Fibroblast of lung (primary cell): ENCODE results near the gene SCTR. TPM values are rescaled to one million over a fixed set of nuclear protein-coding genes. Genes with fewer than 3 reads are reported as not detected.
A peak's percentile ranks its signal among the peaks of the same experiment; 100 is the strongest.

Source experiments
- DNase-seq, 2 donors: peaks; one replicate each; pipeline versions ENCODE4 v3.0.0 to v3.0.0-alpha.2; 2010; ENCODE audit warnings: low read depth in 2 of 2
- H2AFZ ChIP-seq: 2 replicates; pipeline ENCODE4 v1.5.1; 2012; ENCODE audit warnings: low read length, control low read depth, inconsistent platforms
- H3K27ac ChIP-seq: 2 replicates; pipeline ENCODE4 v1.5.1; 2011; ENCODE audit warnings: low read length, control low read depth; ENCODE audit not compliant: insufficient read depth
- H3K27me3 ChIP-seq: 2 replicates; pipeline ENCODE4 v1.5.1; 2011; ENCODE audit warnings: mild to moderate bottlenecking, low read length; ENCODE audit not compliant: control insufficient read depth, insufficient read depth
- H3K36me3 ChIP-seq: 2 replicates; pipeline ENCODE4 v1.5.1; 2011; ENCODE audit warnings: low read length; ENCODE audit not compliant: control insufficient read depth, insufficient read depth
- H3K4me1 ChIP-seq: 2 replicates; pipeline ENCODE4 v1.5.1; 2011; ENCODE audit warnings: low read length; ENCODE audit not compliant: control insufficient read depth, insufficient read depth; ENCODE audit errors: extremely low read depth
- H3K4me2 ChIP-seq: 2 replicates; pipeline ENCODE4 v1.5.1; 2011; ENCODE audit warnings: low read length, control low read depth; ENCODE audit not compliant: insufficient read depth; ENCODE audit errors: extremely low read depth
- H3K4me3 ChIP-seq, 4 experiments: fragments of 200-600 bp in 1 of 4; sonication (generic) in 1 of 4; replicated peaks in 1 of 4; 2 replicates each; pipeline ENCODE4 v1.5.1; 2011 to 2016; ENCODE audit warnings: low read length in 4 of 4, low read depth in 3 of 4, mild to moderate bottlenecking in 3 of 4, control low read depth in 2 of 4, inconsistent platforms in 1 of 4, mixed read lengths in 1 of 4; ENCODE audit not compliant: insufficient read depth in 1 of 4; ENCODE audit errors: control extremely low read depth in 1 of 4
- H3K79me2 ChIP-seq: 2 replicates; pipeline ENCODE4 v1.5.1; 2012; ENCODE audit warnings: mild to moderate bottlenecking, low read length, inconsistent platforms; ENCODE audit not compliant: control insufficient read depth, insufficient read depth
- H3K9ac ChIP-seq: 2 replicates; pipeline ENCODE4 v1.5.1; 2011; ENCODE audit warnings: mild to moderate bottlenecking, low read length, control low read depth; ENCODE audit not compliant: insufficient read depth
- H3K9me3 ChIP-seq: 2 replicates; pipeline ENCODE4 v1.5.1; 2012; ENCODE audit warnings: low read depth, low read length; ENCODE audit not compliant: control insufficient read depth, insufficient read depth
- H4K20me1 ChIP-seq: 2 replicates; pipeline ENCODE4 v1.5.1; 2011; ENCODE audit warnings: low read length; ENCODE audit not compliant: control insufficient read depth, insufficient read depth; ENCODE audit errors: extremely low read depth
- CTCF ChIP-seq, 2 donors: IDR thresholded peaks in 1 of 2; conservative IDR thresholded peaks in 1 of 2; 1 replicate in 1 of 2; 2 replicates in 1 of 2; pipeline ENCODE4 v1.5.1; 2011 to 2012; ENCODE audit warnings: low read length in 2 of 2, control low read depth in 1 of 2, inconsistent platforms in 1 of 2, low read depth in 1 of 2, mild to moderate bottlenecking in 1 of 2
- EZH2 ChIP-seq: IDR thresholded peaks from 2 replicates; pipeline ENCODE4 v1.5.1; 2012; ENCODE audit warnings: low read length, control low read depth, mild to moderate bottlenecking; ENCODE audit errors: missing control alignments
- polyA plus RNA-seq, 2 donors: library from polyadenylated mRNA; depleted of rRNA in 1 of 2; stranded (reverse) in 1 of 2; unstranded in 1 of 2; fragments of >200 nt; gene quantifications; 2 replicates each; pipeline ENCODE4 v1.2.1, GENCODE V29; 2011 to 2012; ENCODE audit warnings: missing spikeins in 1 of 2
- total RNA-seq: library from RNA; depleted of rRNA; stranded (reverse); fragments of >200 nt; gene quantifications from 2 replicates; pipeline ENCODE4 v1.2.1, GENCODE V29; 2014

Gene SCTR
- total and polyA plus RNA-seq, 2 donors (not counting 1 experiment from before 2014, with no cell fraction given): not detected

DNA sequence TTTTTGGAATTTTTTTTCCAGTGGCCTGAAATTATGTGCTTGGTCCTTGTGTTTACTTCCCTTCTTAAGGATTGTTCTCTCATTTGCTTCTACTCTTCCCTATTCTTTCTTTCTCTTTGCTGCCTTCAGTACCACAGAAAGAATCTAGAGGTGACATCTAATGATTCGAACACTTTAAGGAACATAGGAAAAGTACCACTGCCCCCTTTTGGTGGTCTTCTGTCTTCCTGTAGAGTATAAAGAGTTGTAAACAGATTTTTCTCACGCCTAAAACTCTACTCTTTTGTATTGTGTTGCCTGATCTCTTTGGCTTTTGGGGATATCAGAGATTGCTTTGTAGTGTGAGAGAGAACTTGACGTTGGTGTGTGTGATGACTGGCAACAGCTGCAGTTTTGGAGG is 7.0 kb upstream of the SCTR start:
- Histone ChIP-seq H3K36me3 (no peaks in the 10 kb centered on the region), H3K4me3 (no peak overlapping the region), H3K9ac (no peak overlapping the region), H3K27me3 (no peaks in the 10 kb centered on the region), H4K20me1 (no peaks in the 10 kb centered on the region), H3K27ac (no peak overlapping the region), H3K79me2 (no peaks in the 10 kb centered on the region), H3K9me3 (no peaks in the 10 kb centered on the region), H3K4me2 (no peak overlapping the region), H2AFZ (no peak overlapping the region), H3K4me1 (no peaks in the 10 kb centered on the region)
- TF ChIP-seq EZH2 (no peak), CTCF (conservative IDR thresholded peaks at IDR 0.05 in 1 of 2, IDR thresholded peaks at IDR 0.05 in 1 of 2; ENCODE audit: low read depth in 1 of 2, low read length in 2 of 2) (peak in 1 of 2 donors; percentile 1)
- no peak for DNase-seq

DNA sequence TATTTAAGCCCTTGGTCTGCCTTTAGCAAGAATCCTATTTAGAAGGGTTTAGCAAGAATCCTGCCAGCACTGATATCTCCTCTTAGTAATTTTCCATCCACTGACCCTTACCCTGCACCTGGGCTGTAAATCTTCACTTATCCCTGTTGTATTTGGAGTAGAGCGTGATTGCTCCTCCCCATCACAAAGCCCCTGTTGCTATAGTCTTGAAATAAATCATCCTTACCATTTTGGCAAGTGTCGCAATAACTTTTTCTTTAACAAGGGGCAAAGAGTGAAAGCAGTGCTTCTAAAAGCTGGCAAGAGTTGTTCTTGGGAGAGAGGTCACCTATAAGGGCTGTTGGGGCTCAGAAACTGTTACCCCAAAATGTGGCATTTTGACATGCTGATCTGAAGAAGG is 3.7 kb upstream of the SCTR start:
- Histone ChIP-seq H2AFZ (no peak overlapping the region), H3K79me2 (no peaks in the 10 kb centered on the region), H3K36me3 (no peaks in the 10 kb centered on the region), H3K27ac (no peak overlapping the region), H3K9ac (no peak overlapping the region), H3K27me3 (peaks cover 17% of the 10 kb centered on the region), H4K20me1 (no peaks in the 10 kb centered on the region), H3K4me1 (no peaks in the 10 kb centered on the region), H3K9me3 (no peaks in the 10 kb centered on the region), H3K4me2 (no peak overlapping the region), H3K4me3 (no peak overlapping the region)
- DNase-seq: no peak
- no peak for TF ChIP-seq EZH2
- TF ChIP-seq CTCF (conservative IDR thresholded peaks at IDR 0.05 in 1 of 2, IDR thresholded peaks at IDR 0.05 in 1 of 2; ENCODE audit: low read depth in 1 of 2, low read length in 2 of 2): no peak

DNA sequence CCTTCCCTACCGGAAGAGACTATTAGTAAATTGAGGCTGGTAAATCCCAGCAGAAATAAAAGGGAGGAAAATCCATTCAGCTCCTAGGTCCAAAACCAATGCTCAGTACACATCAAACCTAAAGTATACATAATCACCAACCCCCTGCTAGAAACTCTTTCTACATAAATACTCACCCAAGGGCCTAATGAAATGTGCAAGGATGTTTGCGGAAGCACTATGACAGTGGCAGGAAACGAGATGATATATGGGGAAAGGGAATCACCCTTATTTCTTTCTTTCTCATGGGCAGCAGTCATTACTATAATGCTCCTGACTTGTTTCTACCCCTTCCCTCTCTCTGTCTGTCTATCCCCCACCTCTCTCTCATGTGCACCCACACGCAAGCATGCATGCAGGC is 1.3 kb upstream of the SCTR start:
- H3K4me3 ChIP-seq: no peak overlapping the region
- no peak for DNase-seq
- H3K9me3 ChIP-seq: no peaks in the 10 kb centered on the region
- no peak overlapping the region for H3K4me2 ChIP-seq
- H3K27me3 ChIP-seq: peaks cover 17% of the 10 kb centered on the region
- H3K27ac ChIP-seq: no peak overlapping the region
- H4K20me1 ChIP-seq: no peaks in the 10 kb centered on the region
- H3K36me3 ChIP-seq: no peaks in the 10 kb centered on the region
- TF ChIP-seq CTCF (conservative IDR thresholded peaks at IDR 0.05 in 1 of 2, IDR thresholded peaks at IDR 0.05 in 1 of 2; ENCODE audit: low read depth in 1 of 2, low read length in 2 of 2) (no peak), EZH2 (no peak)
- H3K4me1 ChIP-seq: no peaks in the 10 kb centered on the region
- no peak overlapping the region for H3K9ac ChIP-seq
- no peaks in the 10 kb centered on the region for H3K79me2 ChIP-seq
- no peak overlapping the region for H2AFZ ChIP-seq
